ENCODE data around the gene TAMALIN. TPM values are rescaled to one million over a fixed set of nuclear protein-coding genes. Genes with fewer than 3 reads are reported as not detected.
A peak's percentile ranks its signal among the peaks of the same experiment; 100 is the strongest.

TAMALIN gene
- polyA plus RNA-seq, 3 donors from 2014 or later = 1.1 to 3.1 (median 1.2) TPM

DNA sequence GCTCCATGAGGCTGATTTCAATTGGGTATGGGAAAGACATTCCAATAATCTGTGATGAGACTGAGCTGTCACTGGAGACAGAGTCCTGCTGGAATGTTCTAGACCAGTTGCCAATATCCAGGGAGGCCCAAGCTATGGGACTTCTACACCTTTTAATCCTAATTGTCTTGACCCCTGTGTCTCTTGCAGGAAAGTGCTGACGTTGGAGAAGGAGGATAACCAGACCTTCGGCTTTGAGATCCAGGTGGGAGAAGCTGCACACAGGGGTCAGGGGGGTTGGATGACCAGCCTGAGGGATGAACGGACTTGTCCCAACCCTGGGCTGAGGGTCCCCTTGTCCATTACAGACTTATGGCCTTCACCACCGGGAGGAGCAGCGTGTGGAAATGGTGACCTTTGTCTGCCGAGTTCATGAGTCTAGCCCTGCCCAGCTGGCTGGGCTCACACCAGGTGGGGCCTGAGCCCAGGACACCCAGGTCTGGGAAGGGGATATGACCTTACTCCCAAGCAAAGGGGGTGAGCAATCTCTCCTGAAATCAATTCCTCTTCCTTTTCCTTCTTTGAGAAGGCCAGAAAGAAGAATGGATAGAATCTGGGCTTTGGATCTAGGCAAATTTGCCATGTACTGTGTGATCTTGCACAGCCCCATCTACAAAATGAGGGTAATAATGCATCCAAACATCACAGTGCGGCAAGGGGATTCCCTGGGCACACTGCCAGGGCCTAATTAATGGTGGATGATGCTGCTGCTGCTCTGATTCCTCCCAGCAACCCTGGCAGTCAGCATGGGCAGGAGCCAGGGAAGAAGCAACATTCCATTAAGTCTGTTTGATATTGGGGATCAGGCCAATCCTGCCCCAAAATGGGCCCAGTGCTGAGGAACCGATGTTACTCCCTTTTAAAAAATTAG is 4.2 kb downstream of the TAMALIN start:
- H3K36me3 Mint-ChIP-seq = no peaks in the 10 kb centered on the region
- DNase-seq = peak in 2 of 3 donors; percentile 18 to 19
- H3K9me3 Mint-ChIP-seq = no peaks in the 10 kb centered on the region
- peaks cover 15 to 54% (median 50%) of the 10 kb centered on the region in 3 donors for H3K27me3 Mint-ChIP-seq (ENCODE audit: low read depth in 3 of 3)
- peak overlapping the region in 4 of 6 donors; percentile 11 to 51 (median 33) for H3K27ac Mint-ChIP-seq
- H3K4me3 Mint-ChIP-seq = no peak overlapping the region
- H3K4me1 Mint-ChIP-seq = peaks cover 11 to 17% of the 10 kb centered on the region in 2 donors

DNA sequence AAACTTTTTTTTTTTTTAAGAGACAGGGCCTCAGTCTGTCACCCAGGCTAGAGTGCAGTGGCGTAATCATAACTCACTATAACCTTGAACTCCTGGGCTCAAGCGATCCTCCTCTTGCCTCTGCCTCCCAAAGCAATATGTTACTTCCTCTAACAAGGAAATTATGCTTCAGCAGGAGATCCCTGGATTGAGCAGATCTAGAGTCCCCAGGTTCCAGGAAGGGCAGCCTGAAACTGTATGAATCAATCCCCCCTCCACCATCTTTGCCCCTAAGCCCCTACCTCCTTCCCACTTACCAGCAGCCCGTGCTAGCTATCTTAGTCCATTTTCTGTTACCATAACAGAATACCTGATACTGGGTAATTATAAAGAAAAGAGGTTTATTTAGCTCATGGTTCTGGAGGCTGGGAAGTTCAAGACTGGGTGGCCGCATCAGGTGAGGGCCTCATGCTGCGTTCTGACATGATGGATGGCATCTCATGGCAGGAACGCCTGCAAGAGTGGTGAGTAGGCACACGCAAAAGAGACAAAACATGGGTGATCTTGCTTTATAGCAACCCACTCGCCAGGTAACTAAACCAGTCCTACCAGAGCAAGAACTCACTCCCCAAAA is 5.0 kb downstream of the TAMALIN start:
- no peak overlapping the region for H3K4me3 Mint-ChIP-seq
- no peaks in the 10 kb centered on the region for H3K36me3 Mint-ChIP-seq
- DNase-seq = peak in 1 of 3 donors; percentile 18
- H3K27ac Mint-ChIP-seq = peak overlapping the region in 2 of 6 donors; percentile 14 to 58
- H3K27me3 Mint-ChIP-seq (ENCODE audit: low read depth in 3 of 3) = peaks cover 13 to 56% (median 53%) of the 10 kb centered on the region in 3 donors
- H3K4me1 Mint-ChIP-seq = peaks cover 6 to 10% of the 10 kb centered on the region in 2 donors
- no peaks in the 10 kb centered on the region for H3K9me3 Mint-ChIP-seq

DNA sequence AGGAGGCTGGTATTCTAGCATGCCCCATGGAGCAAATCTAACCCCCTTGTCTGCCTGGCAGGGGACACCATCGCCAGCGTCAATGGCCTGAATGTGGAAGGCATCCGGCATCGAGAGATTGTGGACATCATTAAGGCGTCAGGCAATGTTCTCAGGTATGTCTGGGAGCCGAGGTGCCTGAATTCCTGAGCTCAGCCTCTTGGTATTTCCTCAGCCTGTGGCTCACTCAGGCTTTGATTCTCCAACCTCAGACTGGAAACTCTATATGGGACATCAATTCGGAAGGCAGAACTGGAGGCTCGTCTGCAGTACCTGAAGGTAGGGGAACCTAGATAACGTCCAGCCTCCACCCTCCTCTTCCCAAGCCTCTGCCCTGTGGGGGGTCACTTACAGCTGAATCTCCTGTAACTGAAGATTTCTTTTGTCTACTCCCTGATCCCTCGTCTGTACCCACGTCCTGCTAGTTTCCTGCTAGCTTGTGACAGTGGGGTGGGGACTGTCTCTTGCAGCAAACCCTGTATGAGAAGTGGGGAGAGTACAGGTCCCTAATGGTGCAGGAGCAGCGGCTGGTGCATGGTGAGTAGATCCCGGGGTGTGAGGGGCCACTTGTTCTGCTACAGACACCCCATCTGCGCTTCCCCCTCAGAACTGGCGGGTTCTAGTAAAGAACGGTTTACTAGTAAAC is 7.0 kb downstream of the TAMALIN start:
- Mint-ChIP-seq H3K4me3 (no peak overlapping the region), H3K9me3 (no peaks in the 10 kb centered on the region), H3K27me3 (ENCODE audit: low read depth in 3 of 3) (peaks cover 12 to 46% (median 45%) of the 10 kb centered on the region in 3 donors), H3K4me1 (no peaks in the 10 kb centered on the region), H3K27ac (peak overlapping the region in 2 of 6 donors; percentile 35 to 59), H3K36me3 (no peaks in the 10 kb centered on the region)
- peak in 2 of 3 donors; percentile 23 to 32 for DNase-seq

DNA sequence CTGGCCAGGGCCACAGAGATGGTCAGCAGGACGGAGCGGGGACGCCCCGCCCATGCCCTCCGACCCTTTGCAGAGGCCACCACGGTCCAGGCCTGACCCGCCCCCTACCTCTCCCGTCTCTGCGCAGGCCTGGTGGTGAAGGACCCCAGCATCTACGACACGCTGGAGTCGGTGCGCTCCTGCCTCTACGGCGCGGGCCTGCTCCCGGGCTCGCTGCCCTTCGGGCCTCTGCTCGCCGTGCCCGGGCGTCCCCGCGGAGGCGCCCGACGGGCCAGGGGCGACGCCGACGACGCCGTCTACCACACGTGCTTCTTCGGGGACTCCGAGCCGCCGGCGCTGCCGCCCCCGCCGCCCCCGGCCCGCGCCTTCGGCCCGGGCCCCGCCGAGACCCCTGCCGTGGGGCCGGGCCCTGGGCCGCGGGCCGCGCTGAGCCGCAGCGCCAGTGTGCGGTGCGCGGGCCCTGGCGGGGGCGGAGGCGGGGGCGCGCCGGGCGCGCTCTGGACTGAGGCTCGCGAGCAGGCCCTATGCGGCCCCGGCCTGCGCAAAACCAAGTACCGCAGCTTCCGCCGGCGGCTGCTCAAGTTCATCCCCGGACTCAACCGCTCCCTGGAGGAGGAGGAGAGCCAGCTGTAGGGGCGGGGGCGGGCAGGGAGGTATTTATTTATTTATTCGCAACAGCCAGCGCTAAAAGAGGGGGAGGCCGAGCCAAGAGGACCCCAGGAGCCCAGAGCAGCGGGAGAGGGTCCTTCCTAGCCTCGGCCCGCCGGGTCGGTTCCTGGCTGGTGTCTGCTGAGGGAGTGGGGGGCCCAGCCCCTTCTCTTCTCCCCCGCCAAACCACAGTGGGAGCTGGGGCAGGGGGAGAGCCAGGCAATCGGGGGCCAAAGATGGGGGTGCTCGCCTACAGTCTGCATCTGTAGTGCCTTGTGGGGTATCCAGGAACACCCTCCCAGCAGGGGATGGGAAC is 8.1 kb downstream of the TAMALIN start:
- no peak overlapping the region for H3K4me3 Mint-ChIP-seq
- no peaks in the 10 kb centered on the region for H3K4me1 Mint-ChIP-seq
- DNase-seq = peak in 2 of 3 donors; percentile 17 to 29
- no peaks in the 10 kb centered on the region for H3K9me3 Mint-ChIP-seq
- no peaks in the 10 kb centered on the region for H3K36me3 Mint-ChIP-seq
- H3K27me3 Mint-ChIP-seq (ENCODE audit: low read depth in 3 of 3) = peaks cover 13 to 48% (median 47%) of the 10 kb centered on the region in 3 donors
- H3K27ac Mint-ChIP-seq = no peak overlapping the region

DNA sequence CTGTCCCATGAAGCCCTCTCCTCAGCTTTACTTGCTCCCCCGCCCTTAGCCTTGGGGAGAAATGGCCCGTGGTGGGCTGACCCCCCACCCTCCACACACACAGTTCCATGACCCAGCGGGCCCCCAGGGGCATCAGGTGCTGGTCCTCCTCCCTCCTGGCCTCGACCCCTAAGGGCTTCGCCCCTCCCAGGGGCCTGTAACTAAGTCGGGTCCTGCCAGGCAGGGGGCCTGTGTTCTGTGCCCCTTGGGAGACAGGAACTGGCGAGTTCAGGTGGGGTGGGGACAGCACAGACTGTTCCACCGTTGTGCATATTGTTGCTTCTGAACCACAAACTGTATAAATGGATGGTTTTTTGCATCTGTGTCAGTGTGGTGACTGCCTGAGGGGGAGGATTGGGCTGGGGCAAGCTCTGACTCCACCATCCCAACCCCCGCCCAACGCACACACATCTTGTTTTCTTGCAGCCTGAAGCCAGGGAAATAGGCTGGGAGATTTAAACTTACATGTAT is 8.8 kb downstream of the TAMALIN start:
- peak in 2 of 3 donors; percentile 30 to 33 for DNase-seq
- Mint-ChIP-seq H3K9me3 (no peaks in the 10 kb centered on the region), H3K36me3 (no peaks in the 10 kb centered on the region), H3K4me3 (no peak overlapping the region), H3K4me1 (peaks cover 4 to 5% of the 10 kb centered on the region in 2 donors), H3K27me3 (ENCODE audit: low read depth in 3 of 3) (peaks cover 18 to 48% (median 44%) of the 10 kb centered on the region in 3 donors), H3K27ac (peak overlapping the region in 1 of 6 donors; percentile 51)

DNA sequence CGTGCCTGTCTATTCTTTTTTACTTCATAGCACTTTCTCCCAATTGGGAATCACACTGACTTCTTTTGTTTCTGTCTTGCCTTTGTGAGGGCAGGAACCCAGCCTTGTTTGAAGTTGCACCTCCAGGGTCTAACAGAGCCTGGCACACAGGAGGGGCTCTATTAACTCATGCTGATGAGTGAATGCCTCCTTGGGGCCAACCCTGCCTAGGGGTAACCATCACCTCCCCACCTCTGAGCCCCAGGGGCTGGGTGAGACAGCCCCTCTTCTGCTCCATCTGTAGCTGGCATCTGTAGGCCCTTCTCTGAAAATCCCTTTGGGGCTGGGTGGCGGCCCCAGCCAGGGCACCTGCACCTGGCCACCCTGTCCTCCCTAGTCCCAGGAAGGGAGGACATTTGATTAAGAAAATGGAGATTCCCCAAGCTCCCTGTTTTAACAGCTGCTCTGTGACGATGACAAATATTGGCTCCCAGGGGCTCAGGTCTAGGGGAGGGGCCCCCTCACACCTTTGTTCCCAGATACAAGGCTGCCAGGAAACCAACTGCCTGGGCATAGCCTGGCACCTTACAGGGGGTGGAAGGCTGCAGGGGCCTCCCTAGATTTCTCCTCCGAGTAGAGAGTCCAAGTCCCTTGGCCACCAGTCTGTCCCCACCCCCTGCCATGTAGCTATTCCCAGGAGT is 11.8 kb downstream of the TAMALIN start:
- Mint-ChIP-seq H3K9me3 (no peaks in the 10 kb centered on the region), H3K4me3 (no peak overlapping the region), H3K27me3 (ENCODE audit: low read depth in 3 of 3) (peaks cover 23 to 45% (median 36%) of the 10 kb centered on the region in 3 donors), H3K4me1 (peaks cover 11 to 13% of the 10 kb centered on the region in 2 donors), H3K27ac (no peak overlapping the region), H3K36me3 (no peaks in the 10 kb centered on the region)
- DNase-seq = peak in 2 of 3 donors; percentile 19 to 25

DNA sequence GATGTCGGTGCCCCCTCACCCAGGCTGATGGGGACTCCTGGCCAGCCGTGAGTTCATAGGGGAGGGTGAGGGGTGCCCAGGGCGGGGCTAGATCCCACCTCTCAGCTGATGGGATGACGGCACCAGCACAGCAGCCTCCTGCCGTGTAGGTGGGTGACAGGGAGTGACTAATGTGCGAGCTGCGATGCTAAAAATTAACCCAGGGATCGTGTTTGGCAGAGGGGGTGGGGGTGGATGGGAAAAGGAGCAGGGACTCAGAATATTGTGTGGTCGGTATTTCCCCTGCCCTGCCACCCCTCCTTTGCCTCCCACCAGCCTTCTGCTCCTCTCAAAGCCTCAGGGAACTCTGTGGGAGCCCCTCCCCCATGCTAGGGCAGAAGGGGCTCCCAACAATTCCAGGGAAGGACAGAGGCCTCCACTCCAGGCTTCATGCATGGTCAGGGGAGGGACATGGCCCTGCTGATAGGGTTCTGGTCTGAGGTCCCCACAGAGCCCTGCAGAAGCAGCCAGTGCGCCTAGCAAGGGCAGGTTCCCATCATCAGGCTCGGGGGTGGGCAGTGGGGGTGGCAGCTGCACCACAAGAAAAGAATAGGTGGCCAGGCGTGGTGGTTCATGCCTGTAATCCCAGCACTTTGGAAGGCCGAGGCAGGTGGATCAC is 12.5 kb downstream of the TAMALIN start:
- peak overlapping the region in 1 of 6 donors; percentile 40 for H3K27ac Mint-ChIP-seq
- H3K36me3 Mint-ChIP-seq = no peaks in the 10 kb centered on the region
- DNase-seq = peak in 2 of 3 donors; percentile 18 to 24
- no peaks in the 10 kb centered on the region for H3K9me3 Mint-ChIP-seq
- H3K4me1 Mint-ChIP-seq = peaks cover 16 to 18% of the 10 kb centered on the region in 2 donors
- H3K27me3 Mint-ChIP-seq (ENCODE audit: low read depth in 3 of 3) = peaks cover 17 to 42% (median 35%) of the 10 kb centered on the region in 3 donors
- no peak overlapping the region for H3K4me3 Mint-ChIP-seq

DNA sequence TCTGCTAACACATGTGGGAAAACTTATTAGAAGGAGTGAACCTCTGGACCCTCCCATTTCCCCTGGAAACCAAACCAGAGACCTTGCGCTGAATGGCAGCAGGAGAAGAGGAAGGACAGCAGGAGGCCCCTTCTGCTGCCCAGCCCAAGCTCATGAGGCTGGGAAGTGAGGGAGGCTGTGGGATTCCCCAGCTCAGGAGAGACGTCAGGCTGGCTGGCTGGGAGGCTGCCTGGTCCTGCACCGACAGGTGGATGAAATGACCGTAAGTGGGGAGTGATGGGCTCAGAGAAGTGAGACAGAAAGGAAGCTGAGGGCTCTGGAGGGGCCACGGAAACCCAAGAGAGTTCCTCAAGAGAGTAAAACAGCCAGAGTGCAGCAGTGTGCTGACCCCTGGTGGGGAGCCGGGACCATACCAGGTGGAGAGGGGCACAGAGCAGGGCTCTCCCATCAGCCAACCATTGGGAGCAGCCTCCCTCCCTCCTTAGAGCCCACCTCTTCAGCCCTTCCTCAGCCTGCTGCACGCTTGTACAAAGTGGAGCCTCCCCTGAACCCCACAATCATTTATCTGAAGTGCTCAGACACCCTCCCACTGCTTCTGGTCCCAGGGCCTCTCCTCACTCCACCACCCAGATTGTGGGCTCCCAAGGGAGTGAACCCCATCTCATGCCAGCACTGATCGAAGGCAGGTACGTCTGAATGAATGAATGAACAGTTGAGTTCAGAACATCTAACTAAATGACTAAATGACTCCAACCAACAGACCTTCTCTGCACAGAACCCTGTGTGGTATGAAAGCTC is 14.0 kb downstream of the TAMALIN start:
- Mint-ChIP-seq H3K27me3 (ENCODE audit: low read depth in 3 of 3) (peaks cover 21 to 38% (median 38%) of the 10 kb centered on the region in 3 donors), H3K36me3 (no peaks in the 10 kb centered on the region), H3K4me1 (peaks cover 30 to 32% of the 10 kb centered on the region in 2 donors), H3K27ac (peak overlapping the region in 5 of 6 donors; percentile 42 to 93 (median 74)), H3K9me3 (no peaks in the 10 kb centered on the region), H3K4me3 (peak overlapping the region in 3 of 5 donors; percentile 20 to 41 (median 31))
- peak; percentile 55 to 63 (median 57) for DNase-seq

DNA sequence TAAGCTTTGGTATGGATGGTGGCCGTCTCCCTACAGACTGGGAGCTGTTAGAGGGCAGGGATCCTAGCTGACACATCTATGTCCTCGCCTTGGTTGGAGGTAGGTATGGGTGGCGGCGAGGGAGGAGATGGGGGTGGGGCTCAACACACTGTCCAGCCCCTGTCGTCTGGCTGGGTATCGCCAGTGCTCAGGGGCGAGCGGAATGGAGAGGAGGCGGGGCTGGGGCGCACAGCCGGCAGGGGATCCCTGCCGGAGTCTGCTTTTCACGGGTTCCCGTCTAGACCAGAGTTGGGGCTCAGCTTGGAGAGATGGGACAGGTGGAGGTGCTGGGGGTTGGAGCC is 16.1 kb downstream of the TAMALIN start:
- no peak for DNase-seq
- H3K4me1 Mint-ChIP-seq = peaks cover 34 to 36% of the 10 kb centered on the region in 2 donors
- H3K9me3 Mint-ChIP-seq = no peaks in the 10 kb centered on the region
- H3K36me3 Mint-ChIP-seq = no peaks in the 10 kb centered on the region
- H3K27ac Mint-ChIP-seq = peak overlapping the region in 5 of 6 donors; percentile 75 to 93 (median 83)
- H3K27me3 Mint-ChIP-seq (ENCODE audit: low read depth in 3 of 3) = peaks cover 16 to 23% (median 22%) of the 10 kb centered on the region in 3 donors
- H3K4me3 Mint-ChIP-seq = peak overlapping the region; percentile 70 to 96 (median 80)

DNA sequence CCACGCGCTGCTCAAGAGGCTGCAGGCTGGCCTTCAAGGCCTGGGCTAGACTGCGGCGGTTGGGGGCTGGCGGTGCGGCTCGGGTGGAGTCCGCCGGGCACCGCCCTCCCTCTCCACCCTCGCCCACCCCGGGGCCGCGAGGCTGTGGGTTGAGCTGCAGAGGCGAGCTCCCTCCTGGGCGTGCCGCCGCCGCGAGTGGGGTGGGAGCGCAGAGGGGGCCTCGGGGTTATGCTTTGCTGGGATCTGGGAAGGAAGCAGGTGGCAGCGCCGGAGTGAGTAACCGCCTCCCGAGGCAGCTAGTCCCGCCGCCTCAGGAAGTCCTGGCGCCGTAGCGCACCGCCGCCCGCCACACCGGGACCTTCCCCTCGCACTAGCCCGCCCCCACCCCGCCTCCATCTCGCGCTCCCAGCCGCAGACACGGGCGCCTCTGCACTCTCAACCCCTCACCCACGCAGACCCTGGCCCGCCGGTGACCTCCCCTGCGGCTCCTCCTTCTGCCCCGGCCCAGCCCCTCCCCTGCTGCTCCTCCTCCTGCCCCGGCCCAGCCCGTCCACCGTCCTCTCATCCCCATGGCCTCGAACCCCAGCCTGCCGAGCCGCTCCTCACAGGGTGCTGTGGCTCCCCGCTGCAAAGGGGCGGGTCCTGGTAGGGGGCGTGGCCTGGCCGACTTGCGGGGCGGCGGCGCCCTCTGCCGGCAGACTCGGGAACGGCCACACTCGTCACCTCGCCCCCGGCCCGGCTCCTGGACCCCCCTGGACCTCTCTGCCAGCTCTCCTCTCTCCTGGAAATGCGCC is 16.6 kb downstream of the TAMALIN start:
- Mint-ChIP-seq H3K27me3 (ENCODE audit: low read depth in 3 of 3) (peaks cover 16 to 22% (median 20%) of the 10 kb centered on the region in 3 donors), H3K9me3 (no peaks in the 10 kb centered on the region), H3K4me3 (peak overlapping the region; percentile 80 to 96 (median 84)), H3K36me3 (no peaks in the 10 kb centered on the region), H3K27ac (peak overlapping the region; percentile 60 to 94 (median 92)), H3K4me1 (peaks cover 34 to 36% of the 10 kb centered on the region in 2 donors)
- DNase-seq = peak; percentile 87 to 89 (median 87)
